Caco-2 (cell line): Measurements from ENCODE around the gene UTP4. TPM values are rescaled to one million over a fixed set of nuclear protein-coding genes. Genes with fewer than 3 reads are reported as not detected.
A peak's percentile ranks its signal among the peaks of the same experiment; 100 is the strongest.

Experiments used
- BruUV-seq: library from RNA; stranded (reverse); fragments of 400-500 nt; replicated peaks from 2 replicates; lab custom pipeline; 2021; lab: Mats Ljungman, UMichigan
- CTCF ChIA-PET: fragments of 300-600 bp; sonication (Branson Sonifier 250); formaldehyde crosslinking; loops from one replicate; lab custom pipeline; 2022; ENCODE audit warnings: antibody characterized with exemption; lab: Charles Lee
- POLR2A ChIA-PET: fragments of 300-600 bp; sonication (Branson Sonifier 250); formaldehyde crosslinking; loops from one replicate; lab custom pipeline; 2022; ENCODE audit warnings: antibody characterized with exemption; lab: Charles Lee
- DNase-seq, 2 experiments: peaks; one replicate each; pipeline versions ENCODE4 v3.0.0 to v3.0.0-alpha.2; 2020 to 2022
- H3K27me3 ChIP-seq: replicated peaks from 2 replicates; pipeline ENCODE4 v1.6.0; 2011; ENCODE audit warnings: low read length; ENCODE audit not compliant: control insufficient read depth, insufficient read depth
- H3K36me3 ChIP-seq: 2 replicates; pipeline ENCODE4 v1.5.1; 2011; ENCODE audit warnings: low read length; ENCODE audit not compliant: control insufficient read depth, insufficient read depth
- H3K4me1 ChIP-seq: fragments of 250-450 bp; sonication (Bioruptor Pico); 2 replicates; pipeline ENCODE4 v1.5.1; 2020; ENCODE audit warnings: mild to moderate bottlenecking
- H3K4me3 ChIP-seq: 2 replicates; pipeline ENCODE4 v1.5.1; 2011; ENCODE audit warnings: low read depth, mild to moderate bottlenecking, control low read depth, low read length
- H3K9me3 ChIP-seq: fragments of 250-450 bp; sonication (Bioruptor Pico); 2 replicates; pipeline ENCODE4 v1.5.1; 2020; ENCODE audit warnings: mild to moderate bottlenecking, moderate library complexity
- H3K27ac Mint-ChIP-seq: one replicate; pipeline ENCODE4 v1.8.0; 2022; ENCODE audit warnings: mixed read lengths; ENCODE audit not compliant: unreplicated experiment
- H3K27me3 Mint-ChIP-seq: one replicate; pipeline ENCODE4 v1.8.0; 2022; ENCODE audit warnings: mixed read lengths; ENCODE audit not compliant: insufficient read depth, unreplicated experiment
- H3K36me3 Mint-ChIP-seq: one replicate; pipeline ENCODE4 v1.8.0; 2022; ENCODE audit warnings: mild to moderate bottlenecking, mixed read lengths; ENCODE audit not compliant: insufficient read depth, unreplicated experiment
- H3K4me1 Mint-ChIP-seq: one replicate; pipeline ENCODE4 v1.8.0; 2022; ENCODE audit warnings: low read depth, mixed read lengths; ENCODE audit not compliant: unreplicated experiment
- H3K4me3 Mint-ChIP-seq: one replicate; pipeline ENCODE4 v1.8.0; 2022; ENCODE audit warnings: mild to moderate bottlenecking, moderate library complexity, mixed read lengths; ENCODE audit not compliant: unreplicated experiment
- H3K9me3 Mint-ChIP-seq: one replicate; pipeline ENCODE4 v1.8.0; 2022; ENCODE audit warnings: mixed read lengths; ENCODE audit not compliant: unreplicated experiment
- intact Hi-C: fragments of 100-400 bp; cut with micrococcal nuclease; formaldehyde crosslinking; loops from one replicate; pipeline ENCODE4 v1.10.0; 2022; ENCODE audit not compliant: unreplicated experiment
- total RNA-seq: library from RNA; stranded (reverse); gene quantifications from 2 replicates; pipeline ENCODE4 v1.2.3, GENCODE V29; 2022
- TF ChIP-seq, protein P1 (sequence below), 2 experiments: fragments of 200-600 bp in 1 of 2; IDR thresholded peaks; 1 replicate in 1 of 2; 2 replicates in 1 of 2; pipeline versions ENCODE4 v1.5.1 to v1.8.0; 2011 to 2022; ENCODE audit warnings: antibody characterized with exemption in 1 of 2, control low read depth in 1 of 2, inconsistent platforms in 1 of 2, low read depth in 1 of 2, low read length in 1 of 2, mild to moderate bottlenecking in 1 of 2, moderate library complexity in 1 of 2; ENCODE audit not compliant: insufficient read depth in 1 of 2, severe bottlenecking in 1 of 2, unreplicated experiment in 1 of 2

UTP4 gene
- total RNA-seq, 1 experiment from 2014 or later: 126 TPM

DNA sequence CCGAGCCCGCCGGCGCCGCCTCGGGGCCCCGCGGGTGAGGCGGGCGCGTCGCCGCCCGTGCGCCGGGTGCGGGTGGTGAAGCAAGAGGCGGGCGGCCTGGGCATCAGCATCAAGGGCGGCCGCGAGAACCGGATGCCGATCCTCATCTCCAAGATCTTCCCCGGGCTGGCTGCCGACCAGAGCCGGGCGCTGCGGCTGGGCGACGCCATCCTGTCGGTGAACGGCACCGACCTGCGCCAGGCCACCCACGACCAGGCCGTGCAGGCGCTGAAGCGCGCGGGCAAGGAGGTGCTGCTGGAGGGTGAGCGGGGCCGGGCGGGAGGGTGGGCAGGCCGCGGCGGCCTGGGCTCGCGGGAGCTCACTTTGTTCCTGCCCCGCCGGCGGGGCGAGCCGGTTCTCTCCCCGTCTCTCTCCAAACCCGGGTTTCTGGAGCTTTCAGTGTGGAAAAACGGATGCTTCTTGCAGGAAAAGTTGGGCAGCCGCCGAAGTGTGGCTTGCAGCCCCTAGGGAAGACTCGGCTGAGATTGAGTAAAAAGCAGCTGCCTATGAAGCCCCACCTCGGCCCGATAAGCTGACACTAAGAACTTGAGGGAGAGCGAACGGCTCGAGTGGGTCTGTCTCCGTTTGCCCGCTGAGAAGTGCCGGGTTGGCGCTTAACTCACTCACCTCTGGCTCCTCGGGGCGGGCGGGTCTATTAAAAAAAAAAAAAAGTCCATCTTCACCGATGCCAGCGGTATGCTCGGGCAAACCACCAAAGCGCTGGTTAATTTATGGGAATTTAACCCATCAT lies 55.2 kb downstream of the UTP4 start:
- intact Hi-C loops: loop anchor here (1.0 to 10.0 kb wide), 2 partner anchors 97 to 124 kb away; partner anchors contain the start of gene VPS4A

DNA sequence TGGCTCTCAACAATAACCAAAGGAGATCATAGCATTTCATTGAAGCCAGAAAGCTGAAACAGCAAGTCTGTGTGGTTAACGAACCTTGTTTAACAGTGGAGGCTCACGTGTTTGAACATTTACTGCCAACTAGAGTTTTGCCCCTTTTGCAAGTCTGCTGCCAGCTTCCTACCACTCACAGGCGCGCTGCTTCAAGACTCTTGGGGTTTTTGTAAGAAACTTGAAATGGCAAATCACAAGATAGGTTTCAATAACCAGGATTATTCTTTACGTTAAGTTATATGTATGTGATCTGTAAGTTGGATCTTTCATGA lies 55.7 kb downstream of the UTP4 start:
- peaks cover 24% of the 10 kb centered on the region for H3K36me3 Mint-ChIP-seq
- TF ChIP-seq, protein P1, sequence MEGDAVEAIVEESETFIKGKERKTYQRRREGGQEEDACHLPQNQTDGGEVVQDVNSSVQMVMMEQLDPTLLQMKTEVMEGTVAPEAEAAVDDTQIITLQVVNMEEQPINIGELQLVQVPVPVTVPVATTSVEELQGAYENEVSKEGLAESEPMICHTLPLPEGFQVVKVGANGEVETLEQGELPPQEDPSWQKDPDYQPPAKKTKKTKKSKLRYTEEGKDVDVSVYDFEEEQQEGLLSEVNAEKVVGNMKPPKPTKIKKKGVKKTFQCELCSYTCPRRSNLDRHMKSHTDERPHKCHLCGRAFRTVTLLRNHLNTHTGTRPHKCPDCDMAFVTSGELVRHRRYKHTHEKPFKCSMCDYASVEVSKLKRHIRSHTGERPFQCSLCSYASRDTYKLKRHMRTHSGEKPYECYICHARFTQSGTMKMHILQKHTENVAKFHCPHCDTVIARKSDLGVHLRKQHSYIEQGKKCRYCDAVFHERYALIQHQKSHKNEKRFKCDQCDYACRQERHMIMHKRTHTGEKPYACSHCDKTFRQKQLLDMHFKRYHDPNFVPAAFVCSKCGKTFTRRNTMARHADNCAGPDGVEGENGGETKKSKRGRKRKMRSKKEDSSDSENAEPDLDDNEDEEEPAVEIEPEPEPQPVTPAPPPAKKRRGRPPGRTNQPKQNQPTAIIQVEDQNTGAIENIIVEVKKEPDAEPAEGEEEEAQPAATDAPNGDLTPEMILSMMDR (IDR thresholded peaks at IDR 0.05; ENCODE audit: insufficient read depth in 1 of 2, low read depth in 1 of 2, low read length in 1 of 2, severe bottlenecking in 1 of 2, unreplicated experiment in 1 of 2): no peak
- intact Hi-C loops: loop anchor here (10.0 kb wide), 1 partner anchor 97 kb away; no protein-coding TSS in a partner anchor
- Histone ChIP-seq H3K9me3 (no peaks in the 10 kb centered on the region), H3K4me1 (peaks cover 32% of the 10 kb centered on the region), H3K4me3 (peak overlapping the region; percentile 95), H3K27me3 (no peaks in the 10 kb centered on the region), H3K36me3 (no peaks in the 10 kb centered on the region)
- no peak for DNase-seq
- BruUV-seq: TSS peak; percentile 57
- peaks cover 10% of the 10 kb centered on the region for H3K9me3 Mint-ChIP-seq
- H3K27ac Mint-ChIP-seq: peak overlapping the region; percentile 41
- ChIA-PET CTCF (interaction anchor here (0.8 kb wide), 1 partner anchor 137 kb away, joined by 4 read pairs; no protein-coding TSS in a partner anchor), POLR2A (interaction anchor here (0.6 to 1.2 kb wide), 4 partner anchors 11 to 280 kb away, joined by 3 to 16 read pairs (median 8); no protein-coding TSS in a partner anchor)
- peak overlapping the region; percentile 93 for H3K4me3 Mint-ChIP-seq
- H3K4me1 Mint-ChIP-seq: peaks cover 28% of the 10 kb centered on the region
- H3K27me3 Mint-ChIP-seq: no peaks in the 10 kb centered on the region

More for the DNA sequence above, 55.2 kb downstream of the UTP4 start:
- no peaks in the 10 kb centered on the region for H3K36me3 ChIP-seq
- Mint-ChIP-seq H3K36me3 (peaks cover 24% of the 10 kb centered on the region), H3K4me1 (peaks cover 28% of the 10 kb centered on the region), H3K27ac (peak overlapping the region; percentile 77), H3K4me3 (peak overlapping the region; percentile 93), H3K9me3 (peaks cover 10% of the 10 kb centered on the region), H3K27me3 (no peaks in the 10 kb centered on the region)
- BruUV-seq: no TSS peak
- no peaks in the 10 kb centered on the region for H3K9me3 ChIP-seq
- H3K27me3 ChIP-seq: no peaks in the 10 kb centered on the region
- peak overlapping the region; percentile 95 for H3K4me3 ChIP-seq
- H3K4me1 ChIP-seq: peaks cover 32% of the 10 kb centered on the region
- TF ChIP-seq, protein P1 (IDR thresholded peaks at IDR 0.05; ENCODE audit: insufficient read depth in 1 of 2, low read depth in 1 of 2, low read length in 1 of 2, severe bottlenecking in 1 of 2, unreplicated experiment in 1 of 2): no peak
- CTCF ChIA-PET: interaction anchor here (0.7 to 1.4 kb wide), 5 partner anchors 37 to 395 kb away, joined by 3 to 5 read pairs (median 3); no protein-coding TSS in a partner anchor
- peak in 1 of 2 experiments; percentile 64 for DNase-seq
- POLR2A ChIA-PET: interaction anchor here (0.6 to 1.2 kb wide), 11 partner anchors 11 to 1625 kb away, joined by 3 to 16 read pairs (median 4); partner anchors contain the start of genes CHTF8, CTCF and UTP4

DNA sequence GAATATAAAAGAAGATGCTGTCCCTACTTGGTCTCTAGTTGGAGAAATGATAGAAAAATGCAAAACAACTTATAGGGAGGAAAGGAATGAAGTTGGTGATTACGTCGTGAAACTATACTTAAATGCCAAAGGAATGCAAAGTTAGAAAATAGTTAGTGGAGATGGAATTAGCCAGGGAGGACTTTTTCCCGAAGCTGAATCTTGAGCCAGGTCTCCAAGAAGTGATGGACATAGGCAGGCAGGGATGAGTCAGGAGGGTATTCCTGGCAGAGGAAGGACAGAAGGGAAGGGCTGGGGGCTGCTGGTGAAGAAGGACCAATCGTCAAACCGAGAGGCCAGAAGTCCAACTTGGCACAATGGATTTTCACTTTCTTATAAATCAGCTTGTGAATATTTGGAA lies 56.3 kb downstream of the UTP4 start:
- peaks cover 24% of the 10 kb centered on the region for H3K36me3 Mint-ChIP-seq
- POLR2A ChIA-PET: interaction anchor here (0.9 kb wide), 1 partner anchor 281 kb away, joined by 3 read pairs; no protein-coding TSS in a partner anchor
- no TSS peak for BruUV-seq

More for the DNA sequence above, 56.3 kb downstream of the UTP4 start:
- CTCF ChIA-PET: no interaction called here
- H3K9me3 ChIP-seq: no peaks in the 10 kb centered on the region
- H3K4me1 ChIP-seq: peaks cover 37% of the 10 kb centered on the region
- peaks cover 31% of the 10 kb centered on the region for H3K4me1 Mint-ChIP-seq
- intact Hi-C loops: loop anchor here (10.0 kb wide), 1 partner anchor 96 kb away; no protein-coding TSS in a partner anchor
- H3K27me3 ChIP-seq: no peaks in the 10 kb centered on the region
- peak overlapping the region; percentile 41 for H3K27ac Mint-ChIP-seq
- TF ChIP-seq, protein P1 (IDR thresholded peaks at IDR 0.05; ENCODE audit: insufficient read depth in 1 of 2, low read depth in 1 of 2, low read length in 1 of 2, severe bottlenecking in 1 of 2, unreplicated experiment in 1 of 2): no peak
- no peaks in the 10 kb centered on the region for H3K36me3 ChIP-seq
- H3K27me3 Mint-ChIP-seq: no peaks in the 10 kb centered on the region
- H3K4me3 ChIP-seq: peak overlapping the region; percentile 95
- peak overlapping the region; percentile 93 for H3K4me3 Mint-ChIP-seq
- DNase-seq: no peak
- peaks cover 10% of the 10 kb centered on the region for H3K9me3 Mint-ChIP-seq
